GM18909 (cell line): ENCODE measurements around the gene C19orf47.

ENCODE experiments used
- ATAC-seq: cut with Tn5 transposase; IDR thresholded peaks from one replicate; pipeline ENCODE4 v1.9.1; 2021; ENCODE audit warnings: mild to moderate bottlenecking; ENCODE audit not compliant: unreplicated experiment, poor library complexity

Gene C19orf47

DNA sequence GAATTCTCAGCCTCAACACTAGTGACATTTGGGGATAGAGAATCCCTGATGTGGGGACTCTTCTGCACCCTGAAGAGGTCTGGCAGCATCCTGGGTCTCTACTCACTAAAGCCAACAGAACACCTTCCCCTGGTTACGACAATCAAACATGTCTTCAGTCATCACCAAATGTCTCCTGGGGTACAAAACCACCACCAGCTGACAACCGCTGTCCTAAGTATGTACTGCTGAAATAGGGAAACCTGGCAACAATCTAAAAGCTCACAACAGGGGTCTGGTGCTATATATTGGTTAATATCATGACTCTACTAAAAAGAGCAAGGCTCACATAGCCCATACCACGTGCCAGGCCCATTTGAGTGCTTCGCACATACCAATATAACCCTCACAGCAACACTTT is 76.5 kb downstream of the C19orf47 start:
- ATAC-seq = no peak

DNA sequence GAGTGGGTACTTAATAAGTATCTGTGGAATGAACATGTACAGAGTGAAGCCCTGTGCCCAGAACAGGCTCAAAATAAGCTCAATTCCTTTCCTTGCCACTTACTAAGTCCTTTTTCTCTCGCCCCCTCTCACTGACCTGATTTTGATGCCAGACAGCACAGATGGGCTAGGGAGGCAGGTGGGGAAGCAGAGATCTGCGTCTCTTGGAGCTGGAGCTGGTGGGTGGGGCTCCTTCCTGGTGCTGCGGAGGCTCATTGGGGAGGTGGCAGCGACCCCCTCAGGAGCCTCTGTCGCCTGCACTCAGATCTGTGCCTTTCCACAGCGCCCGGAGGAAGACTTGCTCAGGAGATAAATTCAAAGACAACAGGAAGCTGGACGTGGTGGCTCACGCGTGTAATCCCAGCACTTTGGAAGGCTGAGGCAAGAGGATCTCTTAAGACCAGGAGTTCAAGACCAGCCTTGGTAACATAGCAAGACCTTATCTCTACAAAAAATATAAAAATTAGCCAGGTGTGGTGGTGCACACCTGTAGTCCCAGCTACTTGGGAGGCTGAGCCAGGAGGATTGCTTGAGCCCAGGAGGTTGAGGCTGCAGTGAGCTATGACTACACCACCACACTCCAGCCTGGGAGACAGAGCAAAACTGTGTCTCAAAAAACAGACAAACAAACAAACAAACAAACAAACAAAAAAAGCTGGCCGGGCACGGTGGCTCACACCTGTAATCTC is 77.7 kb downstream of the C19orf47 start:
- ATAC-seq = no peak
